Measurements from ENCODE around the gene GLIS1.

DNA sequence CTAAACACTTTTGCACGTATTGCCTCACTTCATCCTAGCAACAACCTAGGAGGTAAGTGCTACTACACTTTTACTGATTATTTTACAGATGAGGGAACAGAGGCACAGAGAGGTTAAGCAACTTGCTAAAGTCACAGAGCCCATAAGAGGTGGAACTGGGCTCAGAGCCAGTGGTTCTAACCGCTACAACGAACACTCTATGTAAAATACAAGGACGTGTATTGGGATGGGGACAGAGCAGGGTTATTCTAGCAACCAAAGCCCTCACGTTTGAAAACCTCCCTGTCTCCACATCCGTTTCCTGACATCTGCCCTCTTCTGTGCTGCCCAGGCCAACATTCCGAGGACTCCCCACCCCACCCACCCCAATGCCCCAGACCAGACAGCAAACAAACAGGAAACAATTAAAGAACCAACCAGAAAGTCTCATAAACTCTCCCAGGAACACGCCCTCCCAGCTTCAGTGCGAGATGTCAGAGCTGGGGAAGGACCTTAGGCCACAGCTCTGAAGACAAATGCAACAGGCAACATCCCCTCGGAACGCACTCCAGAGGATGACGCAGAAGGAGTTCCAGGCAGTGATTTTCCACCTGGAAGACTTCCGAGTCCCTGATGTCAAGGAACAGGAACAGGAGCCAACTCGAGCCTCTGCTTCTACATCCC, 41.1 kb downstream of the GLIS1 start:
- no peak for TF ChIP-seq FOXA1 (IDR thresholded peaks at IDR 0.05)
- TF ChIP-seq SP1 (IDR thresholded peaks at IDR 0.05), result no peak
- TF ChIP-seq, protein P1, sequence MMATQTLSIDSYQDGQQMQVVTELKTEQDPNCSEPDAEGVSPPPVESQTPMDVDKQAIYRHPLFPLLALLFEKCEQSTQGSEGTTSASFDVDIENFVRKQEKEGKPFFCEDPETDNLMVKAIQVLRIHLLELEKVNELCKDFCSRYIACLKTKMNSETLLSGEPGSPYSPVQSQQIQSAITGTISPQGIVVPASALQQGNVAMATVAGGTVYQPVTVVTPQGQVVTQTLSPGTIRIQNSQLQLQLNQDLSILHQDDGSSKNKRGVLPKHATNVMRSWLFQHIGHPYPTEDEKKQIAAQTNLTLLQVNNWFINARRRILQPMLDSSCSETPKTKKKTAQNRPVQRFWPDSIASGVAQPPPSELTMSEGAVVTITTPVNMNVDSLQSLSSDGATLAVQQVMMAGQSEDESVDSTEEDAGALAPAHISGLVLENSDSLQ (IDR thresholded peaks at IDR 0.05), result no peak
- no peak for TF ChIP-seq NFRKB (IDR thresholded peaks at IDR 0.05)
- TF ChIP-seq BHLHE40 (IDR thresholded peaks at IDR 0.05; ENCODE audit: borderline replicate concordance), result no peak
- TF ChIP-seq SUZ12 (IDR thresholded peaks at IDR 0.05), result no peak
- TF ChIP-seq FOXM1 (IDR thresholded peaks at IDR 0.05; ENCODE audit: borderline replicate concordance), result no peak
- no peak for TF ChIP-seq ELF4 (IDR thresholded peaks at IDR 0.05)
- no peak for TF ChIP-seq LEF1 (IDR thresholded peaks at IDR 0.05; ENCODE audit: borderline replicate concordance)
